NOMO-1 treated with DMSO at 0.1 percent for 48 hours (cell line): ENCODE data around the gene SORCS3.

Experiments
- DNase-seq: peaks from one replicate; lab custom pipeline; 2025; ENCODE audit not compliant: unreplicated experiment; lab: John Stamatoyannopoulos, UW

Gene SORCS3

GRCh38 chr10:105075031-105075430 is 433.9 kb downstream of the SORCS3 start:
- no peak for DNase-seq

- DNase-seq = no peak
Measured at GRCh38 chr10:105085980-105086379, 444.9 kb downstream of the SORCS3 start.

GRCh38 chr10:105094048-105094447 is 453.0 kb downstream of the SORCS3 start:
- no peak for DNase-seq

GRCh38 chr10:105096316-105096715 is 455.2 kb downstream of the SORCS3 start:
- DNase-seq = no peak

GRCh38 chr10:105102977-105103376 is 461.9 kb downstream of the SORCS3 start:
- no peak for DNase-seq

- no peak for DNase-seq
Measured at GRCh38 chr10:105104297-105104696, 463.2 kb downstream of the SORCS3 start.

GRCh38 chr10:105109164-105109563 is 468.1 kb downstream of the SORCS3 start:
- no peak for DNase-seq

- no peak for DNase-seq
Measured at GRCh38 chr10:105112862-105113261, 471.8 kb downstream of the SORCS3 start.

- DNase-seq = no peak
Measured at GRCh38 chr10:105113666-105114065, 472.6 kb downstream of the SORCS3 start.

- no peak for DNase-seq
Measured at GRCh38 chr10:105121743-105122142, 480.7 kb downstream of the SORCS3 start.

GRCh38 chr10:105128111-105128510 is 487.0 kb downstream of the SORCS3 start:
- no peak for DNase-seq

GRCh38 chr10:105138358-105138757 is 497.3 kb downstream of the SORCS3 start:
- no peak for DNase-seq

GRCh38 chr10:105139363-105139896 is 498.3 kb downstream of the SORCS3 start:
- no peak for DNase-seq

GRCh38 chr10:105140600-105140999 is 499.5 kb downstream of the SORCS3 start:
- DNase-seq = no peak

- DNase-seq = no peak
Measured at GRCh38 chr10:105145711-105146110, 504.6 kb downstream of the SORCS3 start.

- DNase-seq = no peak
Measured at GRCh38 chr10:105146436-105146835, 505.3 kb downstream of the SORCS3 start.

- no peak for DNase-seq
Measured at GRCh38 chr10:105148456-105148855, 507.4 kb downstream of the SORCS3 start.

GRCh38 chr10:105148921-105149320 is 507.8 kb downstream of the SORCS3 start:
- DNase-seq = no peak

GRCh38 chr10:105149371-105149891 is 508.3 kb downstream of the SORCS3 start:
- DNase-seq = no peak

- DNase-seq = no peak
Measured at GRCh38 chr10:105150259-105150880, 509.3 kb downstream of the SORCS3 start.

GRCh38 chr10:105154736-105155135 is 513.6 kb downstream of the SORCS3 start:
- DNase-seq = no peak

GRCh38 chr10:105159268-105159667 is 518.2 kb downstream of the SORCS3 start:
- no peak for DNase-seq

GRCh38 chr10:105161149-105161548 is 520.1 kb downstream of the SORCS3 start:
- DNase-seq = no peak
